NCI-H2227 (cell line): Measurements from ENCODE around the gene MAGED1.
"Not testable (repeated sequence)": the region's sequence is repeated elsewhere in the genome, so short reads cannot be mapped to it uniquely, and the experiment has no call there.

Experiments
- DNase-seq: peaks from one replicate; lab custom pipeline; 2025; ENCODE audit not compliant: unreplicated experiment; lab: John Stamatoyannopoulos, UW

The MAGED1 gene

GRCh38 chrX:51894697-51895336, 1.4 kb downstream of the MAGED1 start:
- DNase-seq: peak; percentile 59

GRCh38 chrX:51896626-51897025, 3.2 kb downstream of the MAGED1 start:
- no peak for DNase-seq

GRCh38 chrX:51899741-51900140, 6.3 kb downstream of the MAGED1 start:
- DNase-seq: no peak

GRCh38 chrX:51902510-51903050, 9.2 kb downstream of the MAGED1 start:
- DNase-seq: no peak

GRCh38 chrX:51905152-51905551, 11.7 kb downstream of the MAGED1 start:
- not testable (repeated sequence) for DNase-seq

GRCh38 chrX:51905711-51906110, 12.3 kb downstream of the MAGED1 start:
- DNase-seq: no peak

GRCh38 chrX:51917604-51918003, 24.2 kb downstream of the MAGED1 start:
- no peak for DNase-seq

GRCh38 chrX:51922561-51922960, 29.1 kb downstream of the MAGED1 start:
- no peak for DNase-seq

GRCh38 chrX:51931566-51932150, 38.2 kb downstream of the MAGED1 start:
- no peak for DNase-seq
